NK-92 treated with Interleukin-12 subunit alpha and Interleukin-12 subunit beta, amount 100 ng/mL, for 24 hours (cell line): Measurements from ENCODE around the gene PDHB.

ENCODE experiments used
- DNase-seq: peaks from one replicate; lab custom pipeline; 2025; lab: John Stamatoyannopoulos, UW

The PDHB gene

DNA sequence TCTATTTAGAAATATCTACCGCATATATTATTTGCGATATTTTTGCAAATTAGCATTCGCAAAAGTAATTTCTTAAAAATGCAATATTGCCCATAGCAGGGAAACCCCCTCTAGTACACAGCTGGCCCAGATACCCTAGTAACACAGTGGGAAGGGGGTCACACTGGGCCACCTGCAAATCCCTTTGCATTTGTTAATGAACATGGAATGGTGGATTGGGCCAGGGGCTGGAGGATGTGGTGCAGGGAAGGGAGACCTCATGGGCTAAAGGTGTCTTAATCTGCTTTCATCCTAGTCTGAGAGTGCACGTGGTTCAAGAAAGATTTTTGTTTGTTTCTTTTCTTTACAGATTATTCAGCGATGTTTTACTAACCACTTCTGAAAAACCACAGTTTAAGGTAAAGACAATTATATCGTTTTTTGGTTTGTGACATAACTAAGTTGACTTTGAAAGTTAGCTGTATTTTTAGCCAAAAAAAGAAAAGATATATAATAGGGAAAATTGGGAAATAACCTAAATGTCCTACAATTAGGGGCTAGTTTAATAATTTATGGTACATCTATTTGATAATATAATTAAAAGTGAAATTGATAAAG lies 30.0 kb downstream of the PDHB start:
- no peak for DNase-seq

DNA sequence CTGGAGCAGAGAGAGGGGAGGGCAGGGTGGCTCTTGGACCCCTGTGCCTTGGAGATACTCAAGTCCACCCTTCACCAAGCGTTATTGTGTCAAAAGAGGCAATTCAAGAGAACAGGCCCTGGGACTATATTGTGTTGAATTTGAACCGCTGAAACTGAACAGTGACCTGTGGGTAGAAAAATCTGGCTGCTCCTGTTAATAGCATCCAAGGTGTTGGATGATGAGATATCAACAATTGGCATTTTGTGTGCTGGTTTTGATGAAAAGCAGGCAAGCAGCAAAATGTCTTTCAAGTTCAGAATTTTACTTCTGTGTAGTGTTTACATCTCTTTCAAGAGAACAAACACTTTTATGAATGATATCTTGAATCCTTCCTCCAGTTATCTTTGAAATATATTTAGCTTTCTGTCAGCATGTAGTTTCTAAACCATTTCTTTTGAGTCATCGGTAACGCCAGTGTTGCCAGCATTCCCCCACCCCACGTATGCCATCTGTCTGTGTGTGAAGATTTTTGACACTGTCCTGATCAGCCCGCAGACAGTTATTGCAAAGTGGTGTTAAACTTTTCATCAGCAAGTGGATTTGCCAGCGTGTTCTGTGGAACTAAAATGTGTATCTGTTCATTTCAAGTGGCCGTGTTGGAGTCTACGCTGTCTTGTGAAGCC lies 34.8 kb downstream of the PDHB start:
- no peak for DNase-seq

DNA sequence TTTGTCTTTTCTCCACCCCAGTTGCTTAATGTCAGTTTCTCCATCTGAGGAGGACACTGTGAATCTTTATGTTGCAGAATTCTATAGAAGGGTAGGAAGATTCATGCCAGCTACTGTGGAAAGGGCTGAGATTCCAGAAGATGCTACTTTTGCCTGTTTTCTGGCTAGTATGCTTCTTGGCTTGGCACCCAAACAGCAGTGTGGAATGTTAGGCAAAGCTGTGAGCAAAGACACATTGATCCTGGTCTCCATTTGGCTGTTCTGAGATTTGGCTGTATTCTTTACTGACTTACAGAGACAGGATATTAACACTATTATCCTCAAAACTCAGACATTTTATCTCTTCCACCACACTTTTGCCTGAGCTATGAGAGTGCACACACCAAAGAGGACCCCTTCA lies 39.3 kb downstream of the PDHB start:
- DNase-seq, result no peak

DNA sequence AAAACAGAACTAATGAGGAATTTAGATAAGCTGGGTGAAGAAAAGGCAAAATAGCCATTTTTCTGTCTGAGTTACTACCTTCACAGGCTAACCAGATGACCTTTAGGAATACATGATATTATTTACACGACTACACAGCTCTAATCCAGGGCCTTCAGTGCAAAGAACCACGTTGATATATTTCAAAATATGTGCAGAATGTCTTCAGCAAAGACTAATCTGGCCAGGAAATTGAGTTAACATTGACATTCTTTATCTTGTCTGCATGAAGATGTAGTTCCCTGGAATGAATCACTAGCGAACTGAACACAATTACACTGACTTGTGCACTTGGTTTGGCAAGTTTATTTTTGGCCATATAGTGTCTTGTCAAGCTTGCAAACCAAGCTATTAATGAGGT lies 41.5 kb downstream of the PDHB start:
- no peak for DNase-seq

DNA sequence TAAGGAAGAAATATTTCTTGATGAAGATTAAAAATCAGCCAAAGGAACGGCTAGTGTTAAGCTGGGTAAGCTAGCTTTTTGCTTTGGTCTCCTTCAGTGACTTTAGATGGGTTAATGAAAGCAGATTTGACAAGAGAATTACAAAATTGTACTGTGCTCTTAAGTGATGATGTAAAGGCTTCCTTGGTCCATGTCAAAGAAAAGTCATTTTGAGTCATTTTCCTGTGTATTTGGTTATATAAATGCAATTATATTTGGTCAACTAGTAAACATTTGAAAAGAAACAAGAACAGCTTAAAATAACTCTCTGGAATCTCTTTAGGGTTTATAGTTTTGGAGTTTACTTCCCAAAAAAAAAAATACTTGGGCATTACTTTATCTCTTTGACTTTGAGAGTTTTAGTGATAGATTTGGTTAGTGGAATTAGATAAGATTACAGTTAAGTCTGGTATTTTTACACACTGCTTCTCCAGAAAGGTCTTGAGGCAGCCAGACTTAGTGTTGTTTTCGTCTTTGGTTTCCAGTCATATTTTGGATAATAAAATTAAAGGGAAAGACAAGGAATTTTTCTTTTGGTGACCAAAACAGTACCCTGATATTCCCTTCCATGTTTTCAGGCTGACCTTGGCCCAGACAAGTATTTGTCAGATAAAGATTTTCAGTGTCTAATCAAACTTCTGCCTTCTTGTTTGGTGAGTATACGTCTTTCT lies 42.3 kb downstream of the PDHB start:
- no peak for DNase-seq

DNA sequence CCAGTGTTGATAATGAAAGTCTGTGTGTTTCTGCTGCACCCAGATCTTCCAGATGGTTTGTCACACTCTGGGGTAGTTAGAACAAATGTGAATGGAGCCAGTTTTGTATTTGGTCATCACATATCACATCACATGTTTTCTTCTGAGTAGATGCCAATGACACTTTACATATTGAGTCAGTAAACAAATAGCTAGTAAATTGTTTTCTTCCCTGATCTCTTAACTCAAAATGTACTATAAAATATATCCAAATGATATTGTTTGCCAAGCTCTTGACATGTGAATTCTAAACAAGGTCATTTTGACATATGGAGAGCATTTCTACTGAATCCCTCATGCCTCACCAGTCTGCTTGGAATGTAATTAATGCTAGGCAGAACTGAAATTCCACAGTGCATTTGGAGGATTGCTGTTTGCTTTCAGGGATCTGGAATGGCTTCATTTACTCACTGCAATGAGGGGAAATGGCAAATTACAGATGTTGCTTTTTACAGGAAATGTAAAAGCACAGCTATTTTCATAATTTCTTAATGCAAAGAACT lies 45.0 kb downstream of the PDHB start:
- DNase-seq, result no peak

DNA sequence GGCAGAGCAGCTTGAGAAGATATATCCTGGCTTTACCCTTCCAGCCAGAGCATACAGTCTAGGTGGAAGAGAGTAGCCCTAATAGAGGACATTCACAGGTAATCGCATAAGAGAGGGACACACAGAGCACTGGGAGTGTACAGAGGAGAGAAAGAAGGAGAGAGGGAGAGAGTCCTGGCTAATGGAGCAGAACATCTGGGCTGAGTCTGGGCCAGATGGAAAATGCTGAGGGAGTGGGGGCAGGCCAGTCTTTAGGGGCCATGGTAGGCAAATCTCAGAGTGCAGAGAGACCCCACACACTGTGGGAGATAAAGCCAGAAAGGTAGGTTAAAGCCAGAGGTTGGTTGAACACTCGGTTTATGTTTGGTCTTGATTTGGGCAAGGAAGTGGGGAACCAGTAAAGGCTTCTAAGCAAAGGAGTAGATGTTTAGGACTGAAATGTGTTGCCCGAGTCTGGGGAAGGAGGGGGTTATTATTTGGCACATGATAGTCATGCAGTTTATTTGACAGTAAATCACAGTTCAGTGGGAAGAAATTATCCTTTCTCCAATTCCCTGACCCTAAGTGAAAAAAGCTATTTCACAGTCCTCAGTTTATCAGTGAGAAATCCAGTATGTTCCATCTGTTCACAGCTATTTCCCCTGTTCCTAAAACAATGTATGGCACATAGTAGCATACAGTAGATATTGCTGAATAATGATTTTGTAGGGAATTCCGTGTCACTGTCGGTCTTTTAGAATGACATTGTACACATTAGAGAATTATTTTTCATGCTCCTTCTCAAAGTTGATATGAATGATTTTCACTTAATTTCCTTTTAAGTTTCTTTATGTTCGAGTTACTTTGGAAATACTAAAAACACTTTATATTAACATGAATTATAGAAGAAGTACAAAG lies 45.7 kb downstream of the PDHB start:
- no peak for DNase-seq

DNA sequence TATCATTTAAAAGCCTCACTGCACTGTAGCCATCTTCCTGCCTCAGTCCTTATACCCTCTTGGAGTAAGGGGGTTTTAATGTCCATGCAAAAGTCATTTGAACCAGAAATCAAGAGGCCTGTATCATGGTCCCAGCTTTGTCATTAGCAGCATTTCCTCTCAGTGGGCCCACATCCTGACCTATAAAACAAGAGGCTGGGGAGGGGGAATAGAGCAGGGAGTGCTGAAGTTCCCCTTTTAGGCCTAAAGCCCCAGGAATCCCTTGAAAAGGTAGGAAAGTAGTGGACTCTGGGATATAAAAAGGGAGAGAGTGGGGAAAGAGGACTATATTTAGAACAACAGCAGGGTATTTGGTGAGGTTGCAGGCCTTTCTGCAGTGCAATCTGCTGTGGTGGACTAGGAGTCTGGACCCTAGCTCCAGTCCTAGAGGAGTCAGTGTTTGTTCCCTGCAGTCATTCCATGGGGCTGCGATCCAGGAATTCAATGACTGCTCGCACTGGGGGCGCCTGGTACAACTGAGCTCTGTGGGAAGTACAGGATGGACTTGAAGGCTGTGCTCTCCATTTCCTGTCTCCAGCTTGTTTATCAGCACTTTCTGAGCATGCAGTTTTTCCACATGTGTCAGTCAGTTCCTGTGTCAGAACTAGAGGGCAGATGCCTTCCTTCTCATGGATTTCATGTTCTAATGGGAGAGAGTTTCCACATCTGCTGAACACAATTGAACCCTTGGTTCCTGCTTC lies 46.8 kb downstream of the PDHB start:
- no peak for DNase-seq

DNA sequence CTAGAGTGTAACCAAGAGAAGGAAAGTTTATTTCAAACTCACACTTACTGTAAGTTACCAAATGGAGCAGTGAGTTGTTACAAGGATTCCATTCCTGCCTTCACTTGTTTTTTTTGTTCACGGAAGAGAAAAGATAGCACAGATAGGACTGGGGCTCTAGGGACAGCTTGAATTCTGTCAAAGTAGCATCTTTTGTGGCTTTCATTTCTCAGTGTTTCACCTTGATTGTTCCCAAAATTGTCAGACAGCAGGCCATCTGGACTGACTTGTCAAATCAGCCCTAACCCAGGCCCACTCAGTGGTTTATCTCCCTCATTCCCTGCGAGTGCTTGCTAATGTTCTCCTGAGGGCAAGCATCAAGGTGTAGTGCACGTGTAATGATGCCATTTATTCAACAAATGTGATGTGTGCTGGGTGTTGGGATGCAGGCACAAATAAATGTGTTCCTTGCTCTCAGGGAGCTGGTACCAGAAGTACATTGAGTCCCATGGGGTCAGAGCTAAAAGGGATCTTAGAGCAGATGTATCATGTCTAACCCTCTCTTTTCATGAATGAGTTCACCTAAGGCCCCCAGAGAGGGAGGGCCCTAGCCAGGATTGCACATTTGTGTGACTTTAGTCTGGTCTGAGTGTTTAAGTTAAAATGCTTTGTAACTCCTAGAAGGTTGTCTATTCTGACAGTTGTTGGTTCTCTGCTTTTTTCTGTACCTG lies 49.1 kb downstream of the PDHB start:
- no peak for DNase-seq

DNA sequence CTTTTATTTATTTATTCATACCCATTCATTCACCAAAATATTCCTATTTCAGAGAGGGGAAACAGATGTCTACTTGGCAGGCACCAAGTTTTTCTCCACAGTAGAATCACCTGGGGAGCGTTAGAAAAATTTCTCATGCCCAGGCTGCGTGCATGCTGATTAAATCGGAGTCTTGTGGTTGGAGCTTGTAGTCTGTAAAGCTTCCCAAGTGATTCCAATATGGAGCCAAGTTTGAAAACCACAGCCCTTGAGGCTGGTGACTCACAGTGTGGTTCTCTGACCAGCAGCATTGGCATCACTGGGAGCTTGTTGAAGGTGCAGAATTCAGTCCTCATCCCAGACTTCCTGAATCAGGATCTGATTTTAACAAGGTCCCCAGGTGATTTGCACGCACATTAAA lies 49.7 kb downstream of the PDHB start:
- no peak for DNase-seq

DNA sequence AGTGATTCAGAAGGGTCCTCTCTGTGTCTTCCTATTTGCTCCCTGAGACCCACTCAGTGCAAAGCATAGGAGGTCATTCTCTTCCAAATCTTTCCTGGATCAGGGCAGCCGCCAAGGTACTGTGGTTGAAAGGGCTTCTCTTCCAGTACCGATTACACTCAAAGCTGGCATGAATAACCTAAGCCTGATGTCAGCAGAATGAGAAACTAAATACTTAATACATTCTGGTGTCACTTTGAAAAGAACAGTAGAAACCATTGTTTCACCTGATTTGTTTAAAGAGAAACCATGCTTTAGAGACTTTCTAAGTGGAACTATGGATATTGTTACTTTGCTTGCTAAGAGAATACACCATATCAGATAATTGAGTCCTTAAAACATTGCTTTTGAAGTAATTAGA lies 50.2 kb downstream of the PDHB start:
- DNase-seq, result no peak

DNA sequence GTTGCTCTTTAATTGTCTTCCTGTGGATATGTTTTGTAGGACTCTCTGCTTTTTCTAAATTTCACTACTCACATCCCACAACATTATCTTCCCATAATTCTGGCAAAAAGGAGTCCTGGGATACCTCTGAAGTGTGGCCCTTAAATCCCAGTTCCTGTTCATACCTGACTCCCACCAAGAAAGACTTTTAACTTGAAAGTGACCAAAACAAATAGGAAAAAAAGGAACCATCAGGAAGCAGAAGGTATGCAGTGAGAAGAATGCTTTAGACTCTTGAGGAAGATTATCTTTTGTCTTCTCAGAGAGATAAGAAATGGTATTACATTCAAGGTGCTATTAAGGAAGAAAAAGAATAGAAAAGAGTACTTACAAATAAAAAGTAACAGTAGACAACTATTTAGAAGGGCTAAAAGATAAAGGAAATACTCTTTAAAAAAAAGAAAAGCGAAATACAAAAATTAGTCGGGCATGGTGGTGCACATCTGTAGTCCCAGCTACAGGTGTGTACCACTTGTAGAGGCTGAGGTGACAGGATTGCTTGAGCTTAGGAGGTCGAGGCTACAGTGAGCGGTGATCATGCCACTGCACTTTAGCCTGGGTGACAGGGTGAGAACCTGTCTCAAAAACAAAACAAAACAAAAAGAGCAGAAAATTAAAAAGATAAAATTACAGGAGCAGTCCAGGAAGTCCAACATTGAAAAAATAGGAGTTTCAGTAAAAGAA lies 54.1 kb downstream of the PDHB start:
- no peak for DNase-seq

DNA sequence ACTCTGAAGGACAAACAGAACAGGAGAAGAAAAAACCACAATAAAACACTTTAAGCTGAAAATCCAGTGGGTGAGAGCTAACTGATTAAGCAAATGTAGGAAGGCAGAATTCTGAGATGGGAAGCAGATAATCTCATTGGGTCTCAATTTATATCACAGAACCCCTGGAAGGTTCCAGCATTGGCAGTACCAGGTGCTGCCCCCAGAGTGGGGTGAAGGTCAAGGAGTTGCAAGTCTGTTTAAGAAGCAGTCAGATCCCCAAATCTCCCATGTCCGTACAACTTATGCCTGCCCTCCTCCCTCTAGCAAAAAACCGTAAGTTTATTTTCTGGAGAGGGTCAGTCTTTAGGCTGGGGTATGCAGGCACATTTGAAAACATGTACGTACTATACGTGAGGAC lies 55.9 kb downstream of the PDHB start:
- no peak for DNase-seq
